ENCODE data around the gene P2RY1. TPM values are rescaled to one million over a fixed set of nuclear protein-coding genes. Genes with fewer than 3 reads are reported as not detected.

The P2RY1 gene, protein sequence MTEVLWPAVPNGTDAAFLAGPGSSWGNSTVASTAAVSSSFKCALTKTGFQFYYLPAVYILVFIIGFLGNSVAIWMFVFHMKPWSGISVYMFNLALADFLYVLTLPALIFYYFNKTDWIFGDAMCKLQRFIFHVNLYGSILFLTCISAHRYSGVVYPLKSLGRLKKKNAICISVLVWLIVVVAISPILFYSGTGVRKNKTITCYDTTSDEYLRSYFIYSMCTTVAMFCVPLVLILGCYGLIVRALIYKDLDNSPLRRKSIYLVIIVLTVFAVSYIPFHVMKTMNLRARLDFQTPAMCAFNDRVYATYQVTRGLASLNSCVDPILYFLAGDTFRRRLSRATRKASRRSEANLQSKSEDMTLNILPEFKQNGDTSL
- total RNA-seq (1 to 10 TPM in 2 of 4 donors, under 1 TPM in 2; 0.69 to 1.4 (median 0.99) TPM), polyA plus RNA-seq (1 to 10 TPM in 1 of 3 donors, under 1 TPM in 2; 0.25 to 1.4 (median 0.55) TPM)
- long read RNA-seq, donor 1, full-length matches to known transcripts, result 3 of 3 reads
- long read RNA-seq, donor 1, partial matches to known transcripts, result 0 of 3 reads
- long read RNA-seq, donor 1, other reads (novel, unspliced or antisense), result 0 of 3 reads
- long read RNA-seq, donor 2, full-length matches to known transcripts, result 2 of 2 reads
- long read RNA-seq, donor 2, partial matches to known transcripts, result 0 of 2 reads
- long read RNA-seq, donor 2, other reads (novel, unspliced or antisense), result 0 of 2 reads

DNA sequence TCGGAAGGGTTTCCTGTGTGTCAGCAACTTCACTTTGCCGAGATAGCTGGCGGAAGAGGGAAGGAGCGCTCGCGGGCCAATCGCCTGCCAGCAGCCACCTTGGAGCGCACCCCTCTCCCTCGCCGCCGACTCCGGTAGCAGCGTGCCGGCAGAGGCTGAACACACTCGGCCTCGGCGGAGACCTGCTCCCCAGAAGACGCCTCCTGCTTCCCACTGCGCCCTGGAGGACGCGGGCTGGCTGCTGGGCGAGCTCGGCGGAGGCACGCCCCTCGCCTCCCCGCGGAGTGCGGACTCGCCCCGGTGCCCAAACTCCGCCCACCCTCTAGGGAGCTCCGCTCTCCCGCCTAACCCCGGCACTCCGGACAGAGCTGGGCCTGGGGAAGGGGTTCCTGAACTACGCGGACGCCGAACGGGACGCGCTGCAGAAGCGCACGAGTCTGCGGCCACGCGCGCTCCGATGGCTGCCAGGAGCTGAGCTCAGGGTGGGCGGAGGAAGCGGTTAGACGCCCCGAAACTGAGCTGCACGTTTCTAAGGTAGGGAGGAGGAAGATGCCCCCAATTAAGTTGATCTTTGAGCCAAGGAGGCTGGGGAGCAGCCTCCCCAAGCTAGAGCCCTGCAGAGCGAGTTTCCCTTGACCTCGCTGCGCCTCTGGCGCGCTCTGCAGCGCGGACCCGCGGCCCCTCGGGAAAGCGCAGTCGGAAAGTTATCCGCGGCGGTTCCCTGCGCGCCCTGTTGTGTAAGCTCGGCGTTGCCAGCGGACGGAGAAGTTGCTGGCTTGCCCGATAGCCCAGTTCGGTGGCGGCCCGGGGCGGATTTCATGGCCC, at the start of gene P2RY1:
Gene P2RY1, plus strand, starts transcription at position 356 of the 825 bp plus-strand sequence. CDS start 652 bp downstream, outside the sequence.
- 0 to 1% (median 0%) methylated on average over 69 to 81 of the region's 81 CpGs for WGBS, 3 donors
- TF ChIP-seq, protein P1, sequence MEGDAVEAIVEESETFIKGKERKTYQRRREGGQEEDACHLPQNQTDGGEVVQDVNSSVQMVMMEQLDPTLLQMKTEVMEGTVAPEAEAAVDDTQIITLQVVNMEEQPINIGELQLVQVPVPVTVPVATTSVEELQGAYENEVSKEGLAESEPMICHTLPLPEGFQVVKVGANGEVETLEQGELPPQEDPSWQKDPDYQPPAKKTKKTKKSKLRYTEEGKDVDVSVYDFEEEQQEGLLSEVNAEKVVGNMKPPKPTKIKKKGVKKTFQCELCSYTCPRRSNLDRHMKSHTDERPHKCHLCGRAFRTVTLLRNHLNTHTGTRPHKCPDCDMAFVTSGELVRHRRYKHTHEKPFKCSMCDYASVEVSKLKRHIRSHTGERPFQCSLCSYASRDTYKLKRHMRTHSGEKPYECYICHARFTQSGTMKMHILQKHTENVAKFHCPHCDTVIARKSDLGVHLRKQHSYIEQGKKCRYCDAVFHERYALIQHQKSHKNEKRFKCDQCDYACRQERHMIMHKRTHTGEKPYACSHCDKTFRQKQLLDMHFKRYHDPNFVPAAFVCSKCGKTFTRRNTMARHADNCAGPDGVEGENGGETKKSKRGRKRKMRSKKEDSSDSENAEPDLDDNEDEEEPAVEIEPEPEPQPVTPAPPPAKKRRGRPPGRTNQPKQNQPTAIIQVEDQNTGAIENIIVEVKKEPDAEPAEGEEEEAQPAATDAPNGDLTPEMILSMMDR (IDR thresholded peaks at IDR 0.05), result peak; percentile 25

DNA sequence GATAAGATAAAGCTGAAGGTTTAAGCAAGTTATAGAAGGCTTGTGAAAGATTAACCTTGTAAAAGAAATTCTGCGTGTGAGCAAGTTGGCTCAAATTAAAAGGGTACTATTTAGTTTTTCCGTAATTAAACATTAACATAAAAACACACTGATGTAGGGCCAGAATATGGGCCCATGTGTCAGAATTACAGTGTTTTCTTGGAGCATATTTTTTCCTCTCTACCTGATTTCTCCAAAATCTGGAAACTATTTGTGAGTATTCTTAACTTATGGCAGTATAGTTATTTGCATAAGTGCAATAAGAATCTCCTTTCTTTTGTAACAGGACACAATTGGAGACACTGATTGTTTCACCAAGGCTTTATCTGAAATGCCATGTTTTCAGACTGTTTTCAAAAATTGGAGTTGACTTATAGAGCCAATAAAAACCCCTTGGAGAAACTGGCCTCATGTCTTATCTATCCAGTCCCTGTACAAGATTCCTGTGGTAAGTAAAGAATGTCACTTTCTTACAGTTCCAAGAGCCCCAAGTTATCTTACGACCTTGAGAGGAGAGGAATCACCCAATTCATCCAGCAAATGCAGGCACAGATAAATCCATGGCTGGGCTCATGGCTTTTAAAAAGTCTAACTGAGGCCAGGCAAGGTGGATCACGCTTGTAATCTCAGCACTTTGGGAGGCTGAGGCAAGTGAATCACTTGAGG, 47.8 kb upstream of the P2RY1 start:
- ATAC-seq, result no peak
- Histone ChIP-seq H3K4me3 (no peak overlapping the region), H3K9me3 (no peaks in the 10 kb centered on the region), H3K4me1 (no peaks in the 10 kb centered on the region), H3K36me3 (ENCODE audit: insufficient read depth in 1 of 2, low read depth in 1 of 2) (no peaks in the 10 kb centered on the region), H3K27ac (no peak overlapping the region), H3K27me3 (ENCODE audit: insufficient read depth in 3 of 3, low read length in 2 of 3) (no peaks in the 10 kb centered on the region)
- no peak for DNase-seq
- 70 to 78% (median 70%) methylated on average over 4 of the region's 4 CpGs for WGBS, 3 donors
- TF ChIP-seq, protein P1 (IDR thresholded peaks at IDR 0.05), result no peak
- intact Hi-C loops (cut with DNase I), result no loop called here

More for the DNA sequence above, at the start of gene P2RY1:
- DNase-seq (peak; percentile 61 to 83), ATAC-seq (peak; percentile 82 to 91 (median 85))
- no peaks in the 10 kb centered on the region for H3K9me3 ChIP-seq
- H3K27me3 ChIP-seq (ENCODE audit: insufficient read depth in 3 of 3, low read length in 2 of 3), result no peaks in the 10 kb centered on the region
- no peaks in the 10 kb centered on the region for H3K36me3 ChIP-seq (ENCODE audit: insufficient read depth in 1 of 2, low read depth in 1 of 2)
- H3K4me3 ChIP-seq, result peak within 1 kb of the TSS; percentile 92
- H3K27ac ChIP-seq, result peak within 1 kb of the TSS; percentile 72
- no peaks in the 10 kb centered on the region for H3K4me1 ChIP-seq
- intact Hi-C loops (cut with DNase I), result no loop called here

DNA sequence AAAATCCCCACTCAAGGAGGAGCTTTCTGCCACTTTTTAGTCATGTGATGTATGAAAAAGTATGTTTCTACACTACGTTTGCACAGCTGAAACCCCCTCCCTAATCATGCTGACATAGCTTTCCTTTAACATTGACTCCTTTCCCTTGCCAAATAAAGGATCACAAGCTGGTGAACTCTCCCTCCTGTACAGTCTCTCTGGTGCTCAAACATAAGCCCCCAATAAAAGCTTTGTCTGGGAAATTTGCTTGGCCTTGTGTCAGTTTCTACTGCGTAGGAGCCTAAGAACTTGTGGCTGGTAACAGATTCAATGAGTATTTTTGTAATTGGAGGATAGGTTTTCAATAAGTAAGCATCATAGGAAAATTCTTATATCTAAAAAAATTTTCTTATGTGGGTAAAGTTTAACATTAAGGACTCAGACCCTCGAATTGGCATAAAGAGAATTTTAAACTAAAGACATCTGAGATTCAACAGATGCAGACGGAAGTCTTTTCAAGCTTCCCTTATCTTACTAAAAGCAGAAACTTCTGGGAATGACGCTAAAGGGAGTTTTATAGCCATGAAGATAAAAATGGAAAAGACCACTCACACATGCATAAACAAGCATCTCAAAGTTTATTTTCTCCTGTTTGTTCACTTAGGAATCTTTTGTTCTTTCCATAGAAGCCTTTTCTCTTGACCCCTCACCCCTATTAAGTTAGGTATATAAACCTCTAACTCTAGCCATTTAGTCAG, 44.1 kb upstream of the P2RY1 start:
- WGBS, 3 donors, result 71 to 77% (median 76%) methylated on average over 5 of the region's 5 CpGs
- TF ChIP-seq, protein P1 (IDR thresholded peaks at IDR 0.05), result no peak
- H3K4me3 ChIP-seq, result no peak overlapping the region
- no peaks in the 10 kb centered on the region for H3K4me1 ChIP-seq
- DNase-seq (no peak), ATAC-seq (no peak)
- intact Hi-C loops (cut with DNase I), result no loop called here
- H3K9me3 ChIP-seq, result no peaks in the 10 kb centered on the region
- H3K27ac ChIP-seq, result no peak overlapping the region
- H3K27me3 ChIP-seq (ENCODE audit: insufficient read depth in 3 of 3, low read length in 2 of 3), result no peaks in the 10 kb centered on the region
- H3K36me3 ChIP-seq (ENCODE audit: insufficient read depth in 1 of 2, low read depth in 1 of 2), result no peaks in the 10 kb centered on the region

DNA sequence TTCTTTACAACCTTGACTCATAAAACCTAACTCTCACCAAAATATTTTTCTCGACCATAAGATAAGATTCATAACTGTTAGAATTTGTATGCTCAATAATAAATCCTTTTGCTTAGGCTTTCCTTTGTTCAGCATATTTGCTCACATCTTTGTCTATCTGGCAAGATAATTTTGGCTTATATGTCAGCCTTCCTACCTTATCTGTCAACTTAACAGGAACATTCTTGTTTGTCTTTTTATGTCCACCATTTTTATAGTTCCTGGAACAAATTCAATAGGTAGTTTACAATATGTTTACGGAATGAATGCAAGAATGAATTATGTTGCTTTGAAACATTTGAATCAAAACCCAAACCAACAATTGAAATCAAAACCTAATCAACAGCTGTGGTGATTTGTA, 41.0 kb upstream of the P2RY1 start:
- H3K4me1 ChIP-seq, result no peaks in the 10 kb centered on the region
- H3K36me3 ChIP-seq (ENCODE audit: insufficient read depth in 1 of 2, low read depth in 1 of 2), result no peaks in the 10 kb centered on the region
- H3K9me3 ChIP-seq, result no peaks in the 10 kb centered on the region
- H3K4me3 ChIP-seq, result no peak overlapping the region
- WGBS, 3 donors, result 86 to 92% (median 89%) methylated on average over 2 of the region's 2 CpGs
- H3K27ac ChIP-seq, result no peak overlapping the region
- TF ChIP-seq, protein P1 (IDR thresholded peaks at IDR 0.05), result no peak
- no peak for ATAC-seq
- intact Hi-C loops (cut with DNase I), result no loop called here
- no peak for DNase-seq
- H3K27me3 ChIP-seq (ENCODE audit: insufficient read depth in 3 of 3, low read length in 2 of 3), result no peaks in the 10 kb centered on the region
